ENCODE measurements around the gene UBE2G2. TPM values are rescaled to one million over a fixed set of nuclear protein-coding genes. Genes with fewer than 3 reads are reported as not detected.

UBE2G2 gene
- polyA plus RNA-seq (2011; rRNA removed), result 60.9 and 62.2 TPM in 2 replicates
- polyA minus RNA-seq (2011; rRNA and poly(A)+ RNA removed), result 49.0 and 49.2 TPM in 2 replicates

GRCh38 chr21:44801468-44802395 lies at the start of gene UBE2G2:
Gene UBE2G2, minus strand, starts transcription at chr21:44801820. Its CDS starts 72 bp downstream, at chr21:44801748.
- Histone ChIP-seq H3K9me3 (ENCODE audit: control insufficient read depth, insufficient read depth, low read length) (no peaks in the 10 kb centered on the region), H3K27me3 (ENCODE audit: control insufficient read depth, insufficient read depth, low read length) (no peaks in the 10 kb centered on the region), H3K4me3 (ENCODE audit: low read depth, low read length) (peak within 1 kb of the TSS; percentile 87), H3K27ac (ENCODE audit: low read depth, low read length) (peak within 1 kb of the TSS; percentile 47)
- TF ChIP-seq CTCF (IDR thresholded peaks at IDR 0.05; ENCODE audit: low read depth, low read length), result no peak
- ChIA-PET CTCF (interaction anchor here (0.6 to 3.4 kb wide), 5 partner anchors 8 to 335 kb away, joined by 5 to 22 read pairs (median 10); no protein-coding TSS in a partner anchor), POLR2A (interaction anchor here (0.6 to 1.9 kb wide), 8 partner anchors 9 to 335 kb away, joined by 3 to 7 read pairs (median 4); partner anchors contain the start of genes PTTG1IP and SUMO3)
- no peak for DNase-seq (ENCODE audit: low read depth, low spot score)

GRCh38 chr21:44850905-44851657 lies 49.5 kb upstream of the UBE2G2 start:
- no peak for TF ChIP-seq CTCF (IDR thresholded peaks at IDR 0.05; ENCODE audit: low read depth, low read length)
- ChIA-PET POLR2A (no interaction called here), CTCF (no interaction called here)
- no peaks in the 10 kb centered on the region; the same call in 1 of the 2 replicates for H3K9me3 ChIP-seq (ENCODE audit: control insufficient read depth, insufficient read depth, low read length)
- peak overlapping the region; percentile 11 for H3K27ac ChIP-seq (ENCODE audit: low read depth, low read length)
- H3K27me3 ChIP-seq (ENCODE audit: control insufficient read depth, insufficient read depth, low read length), result no peaks in the 10 kb centered on the region
- no peak for DNase-seq (ENCODE audit: low read depth, low spot score)
- no peak overlapping the region for H3K4me3 ChIP-seq (ENCODE audit: low read depth, low read length)

- no peak for TF ChIP-seq CTCF (IDR thresholded peaks at IDR 0.05; ENCODE audit: low read depth, low read length)
- H3K27ac ChIP-seq (ENCODE audit: low read depth, low read length), result no peak overlapping the region
- no peaks in the 10 kb centered on the region; the same call in 1 of the 2 replicates for H3K9me3 ChIP-seq (ENCODE audit: control insufficient read depth, insufficient read depth, low read length)
- ChIA-PET POLR2A (no interaction called here), CTCF (no interaction called here)
- no peak overlapping the region for H3K4me3 ChIP-seq (ENCODE audit: low read depth, low read length)
- no peak for DNase-seq (ENCODE audit: low read depth, low spot score)
- H3K27me3 ChIP-seq (ENCODE audit: control insufficient read depth, insufficient read depth, low read length), result no peaks in the 10 kb centered on the region
Observed at GRCh38 chr21:44850208-44850800, 48.7 kb upstream of the UBE2G2 start.

GRCh38 chr21:44849616-44850130 lies 48.1 kb upstream of the UBE2G2 start:
- CTCF ChIA-PET, result no interaction called here
- H3K9me3 ChIP-seq (ENCODE audit: control insufficient read depth, insufficient read depth, low read length), result no peaks in the 10 kb centered on the region; the same call in 1 of the 2 replicates
- H3K27me3 ChIP-seq (ENCODE audit: control insufficient read depth, insufficient read depth, low read length), result no peaks in the 10 kb centered on the region
- POLR2A ChIA-PET, result no interaction called here
- no peak overlapping the region for H3K4me3 ChIP-seq (ENCODE audit: low read depth, low read length)
- no peak overlapping the region for H3K27ac ChIP-seq (ENCODE audit: low read depth, low read length)
- DNase-seq (ENCODE audit: low read depth, low spot score), result no peak
- no peak for TF ChIP-seq CTCF (IDR thresholded peaks at IDR 0.05; ENCODE audit: low read depth, low read length)
